H9 (cell line): Measurements from ENCODE around the gene ELF2. TPM values are rescaled to one million over a fixed set of nuclear protein-coding genes. Genes with fewer than 3 reads are reported as not detected.

Experiments used
- DNase-seq: peaks from one replicate; pipeline ENCODE4 v3.0.0-alpha.2; 2017
- H2AFZ ChIP-seq: one replicate; pipeline ENCODE4 v1.6.1; 2013; ENCODE audit warnings: mild to moderate bottlenecking, low read length, control low read depth, moderate library complexity
- H2AK5ac ChIP-seq: 2 replicates; pipeline ENCODE4 v1.6.1; 2013; ENCODE audit warnings: low read length, control low read depth, mixed read lengths; ENCODE audit not compliant: insufficient read length
- H2BK120ac ChIP-seq: one replicate; pipeline ENCODE4 v1.6.1; 2013; ENCODE audit warnings: low read depth, mild to moderate bottlenecking, low read length, control low read depth, inconsistent platforms; ENCODE audit not compliant: poor library complexity, severe bottlenecking
- H2BK12ac ChIP-seq: 2 replicates; pipeline ENCODE4 v1.6.1; 2013; ENCODE audit warnings: low read length, control low read depth, mixed read lengths, low read depth; ENCODE audit not compliant: insufficient read length
- H2BK15ac ChIP-seq: 2 replicates; pipeline ENCODE4 v1.6.1; 2013; ENCODE audit warnings: low read depth, low read length, control low read depth
- H2BK20ac ChIP-seq: one replicate; pipeline ENCODE4 v1.6.1; 2013; ENCODE audit warnings: low read depth, mild to moderate bottlenecking, low read length, control low read depth, inconsistent platforms; ENCODE audit not compliant: poor library complexity, severe bottlenecking
- H2BK5ac ChIP-seq: 2 replicates; pipeline ENCODE4 v1.6.1; 2013; ENCODE audit warnings: low read length, control low read depth, mixed read lengths; ENCODE audit not compliant: insufficient read length
- H3K14ac ChIP-seq: 2 replicates; pipeline ENCODE4 v1.6.1; 2013; ENCODE audit warnings: low read length, control low read depth; ENCODE audit not compliant: insufficient read depth
- H3K18ac ChIP-seq: 2 replicates; pipeline ENCODE4 v1.6.1; 2013; ENCODE audit warnings: low read depth, mild to moderate bottlenecking, mixed read lengths, low read length, control low read depth; ENCODE audit not compliant: insufficient read length
- H3K23ac ChIP-seq: 2 replicates; pipeline ENCODE4 v1.6.1; 2013; ENCODE audit warnings: low read length, control low read depth, mixed read lengths, low read depth; ENCODE audit not compliant: insufficient read length
- H3K23me2 ChIP-seq: 2 replicates; pipeline ENCODE4 v1.6.1; 2013; ENCODE audit warnings: low read depth, mild to moderate bottlenecking, mixed read lengths, low read length, control low read depth; ENCODE audit not compliant: insufficient read length, poor library complexity, severe bottlenecking
- H3K27ac ChIP-seq: 2 replicates; pipeline ENCODE4 v1.5.1; 2013; ENCODE audit warnings: low read length, control low read depth, mixed read lengths, low read depth; ENCODE audit not compliant: insufficient read length
- H3K27me3 ChIP-seq: 2 replicates; pipeline ENCODE4 v1.6.1; 2013; ENCODE audit warnings: low read length, control low read depth, inconsistent platforms; ENCODE audit not compliant: insufficient read depth
- H3K4ac ChIP-seq: 2 replicates; pipeline ENCODE4 v1.6.1; 2013; ENCODE audit warnings: low read depth, mild to moderate bottlenecking, control low read depth, inconsistent platforms, low read length, moderate library complexity
- H3K4me1 ChIP-seq: 2 replicates; pipeline ENCODE4 v1.6.1; 2013; ENCODE audit warnings: low read length, control low read depth, inconsistent platforms; ENCODE audit not compliant: insufficient read depth
- H3K4me2 ChIP-seq: 2 replicates; pipeline ENCODE4 v1.6.1; 2013; ENCODE audit warnings: low read length, control low read depth, mixed read lengths; ENCODE audit not compliant: insufficient read length, insufficient read depth
- H3K56ac ChIP-seq: 2 replicates; pipeline ENCODE4 v1.6.1; 2013; ENCODE audit warnings: low read depth, mild to moderate bottlenecking, mixed read lengths, low read length, control low read depth; ENCODE audit not compliant: insufficient read length
- H3K79me1 ChIP-seq: 2 replicates; pipeline ENCODE4 v1.6.1; 2013; ENCODE audit warnings: low read depth, mild to moderate bottlenecking, moderate library complexity, low read length, control low read depth, inconsistent platforms; ENCODE audit not compliant: insufficient read depth, poor library complexity, severe bottlenecking
- H3K79me2 ChIP-seq: 2 replicates; pipeline ENCODE4 v1.6.1; 2013; ENCODE audit warnings: low read length, control low read depth, inconsistent platforms; ENCODE audit not compliant: insufficient read depth
- H3K9ac ChIP-seq: 2 replicates; pipeline ENCODE4 v1.6.1; 2013; ENCODE audit warnings: low read length, control low read depth, mixed read lengths; ENCODE audit not compliant: insufficient read length; ENCODE audit errors: extremely low read depth
- H3K9me3 ChIP-seq: one replicate; pipeline ENCODE4 v1.6.1; 2013; ENCODE audit warnings: low read depth, low read length, inconsistent platforms; ENCODE audit not compliant: control insufficient read depth
- H3T11ph ChIP-seq: one replicate; pipeline ENCODE4 v1.6.1; 2013; ENCODE audit warnings: mild to moderate bottlenecking, low read length, control low read depth, inconsistent platforms
- H4K20me1 ChIP-seq: one replicate; pipeline ENCODE4 v1.6.1; 2013; ENCODE audit not compliant: control insufficient read depth, insufficient read length, insufficient read depth
- H4K5ac ChIP-seq: 2 replicates; pipeline ENCODE4 v1.6.1; 2013; ENCODE audit warnings: low read depth, mild to moderate bottlenecking, mixed read lengths, low read length, control low read depth; ENCODE audit not compliant: insufficient read length
- H4K8ac ChIP-seq: replicated peaks from 2 replicates; pipeline ENCODE4 v1.6.1; 2013; ENCODE audit warnings: low read length, control low read depth, mixed read lengths, low read depth; ENCODE audit not compliant: insufficient read length
- H4K91ac ChIP-seq: 2 replicates; pipeline ENCODE4 v1.6.1; 2013; ENCODE audit warnings: low read depth, mild to moderate bottlenecking, moderate library complexity, mixed read lengths, low read length, control low read depth; ENCODE audit not compliant: insufficient read length
- H3K27ac Mint-ChIP-seq, 3 experiments: 2 replicates in 2 of 3; 3 replicates in 1 of 3; pipeline ENCODE4 v1.8.0; 2020 to 2021; ENCODE audit warnings: mixed read lengths in 3 of 3, mild to moderate bottlenecking in 1 of 3, moderate library complexity in 1 of 3
- H3K27me3 Mint-ChIP-seq: 2 replicates; pipeline ENCODE4 v1.8.0; 2021; ENCODE audit warnings: low read depth, mild to moderate bottlenecking, moderate library complexity, mixed read lengths
- H3K36me3 Mint-ChIP-seq, 3 experiments: 2 replicates in 2 of 3; 3 replicates in 1 of 3; pipeline ENCODE4 v1.8.0; 2020 to 2021; ENCODE audit warnings: low read depth in 3 of 3, mixed read lengths in 3 of 3; ENCODE audit not compliant: insufficient read depth in 1 of 3
- H3K4me1 Mint-ChIP-seq, 2 experiments: 2 replicates each; pipeline ENCODE4 v1.8.0; 2020; ENCODE audit warnings: mixed read lengths in 2 of 2
- H3K4me3 Mint-ChIP-seq, 2 experiments: 2 replicates in 1 of 2; 3 replicates in 1 of 2; pipeline ENCODE4 v1.8.0; 2020 to 2021; ENCODE audit warnings: mild to moderate bottlenecking in 2 of 2, mixed read lengths in 2 of 2, moderate library complexity in 1 of 2
- H3K9me3 Mint-ChIP-seq, 2 experiments: 2 replicates in 1 of 2; 3 replicates in 1 of 2; pipeline ENCODE4 v1.8.0; 2020; ENCODE audit warnings: mild to moderate bottlenecking in 2 of 2, mixed read lengths in 2 of 2, moderate library complexity in 1 of 2
- WGBS: extraction: QIAGEN DNeasy Blood & Tissue Kit; methylation state at CpG from one replicate; pipeline ENCODE4 v1.1.7; 2013; ENCODE audit warnings: missing lambda C conversion rate, low lambda C conversion rate, mixed read lengths; ENCODE audit not compliant: insufficient read length; ENCODE audit errors: extremely low coverage; 5-methylcytosine and 5-hydroxymethylcytosine counted together
- total RNA-seq: library from RNA; stranded (reverse); gene quantifications from 2 replicates; pipeline ENCODE4 v1.2.1, GENCODE V29; 2021
- TF ChIP-seq, protein P1 (sequence below): fragments of 200-600 bp; sonication (generic); conservative IDR thresholded peaks from 3 replicates; pipeline ENCODE4 v1.8.0; 2021; ENCODE audit warnings: antibody characterized with exemption, mild to moderate bottlenecking

Gene ELF2
- total RNA-seq, 1 experiment from 2014 or later, result 49.6 TPM

DNA sequence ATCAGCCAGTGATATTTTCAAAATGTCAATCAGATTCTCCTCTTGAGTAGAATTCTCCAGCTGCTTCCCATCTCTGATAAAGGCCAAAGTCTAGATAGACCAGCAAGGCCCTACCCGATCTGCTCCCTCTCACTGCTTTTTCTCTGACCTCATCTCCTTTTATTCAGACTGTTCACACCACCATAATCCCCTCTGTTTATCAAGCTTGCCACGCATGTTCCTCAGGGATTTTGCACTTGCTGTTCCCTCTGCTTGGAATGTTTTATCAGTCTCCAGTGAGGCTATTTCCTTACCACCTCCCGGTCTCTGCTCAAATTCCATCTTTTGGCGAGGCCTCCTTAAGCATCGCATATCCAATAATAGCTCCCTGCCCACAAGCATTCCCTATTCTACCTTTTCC lies 141.4 kb downstream of the ELF2 start:
- Mint-ChIP-seq H3K9me3 (no peaks in the 10 kb centered on the region), H3K27ac (peak overlapping the region in 1 of 3 experiments; percentile 17; a peak in 3 of 7 replicates), H3K4me1 (peaks cover 17 to 19% of the 10 kb centered on the region in 2 experiments), H3K36me3 (peaks cover 11 to 35% (median 25%) of the 10 kb centered on the region in 3 experiments; a peak in 6 of 7 replicates), H3K4me3 (no peak overlapping the region), H3K27me3 (no peaks in the 10 kb centered on the region)
- Histone ChIP-seq H3K79me1 (peaks cover 8% of the 10 kb centered on the region), H4K91ac (no peak overlapping the region), H2BK12ac (no peak overlapping the region), H3K23ac (no peak overlapping the region), H2BK5ac (no peak overlapping the region), H2BK20ac (no peak overlapping the region), H2BK15ac (no peak overlapping the region), H3K4me2 (no peak overlapping the region), H3K4me1 (no peaks in the 10 kb centered on the region), H4K8ac (no peak overlapping the region), H3K23me2 (no peaks in the 10 kb centered on the region), H3K79me2 (peaks cover 71% of the 10 kb centered on the region; the same call in 1 of the 2 replicates), H2AK5ac (no peak overlapping the region), H3K18ac (no peak overlapping the region), H3K9ac (no peak overlapping the region), H2BK120ac (no peak overlapping the region), H3K14ac (no peak overlapping the region), H3K4ac (no peak overlapping the region), H3K9me3 (no peaks in the 10 kb centered on the region), H3T11ph (no peak overlapping the region), H4K20me1 (no peaks in the 10 kb centered on the region), H3K27me3 (no peaks in the 10 kb centered on the region), H2AFZ (no peak overlapping the region), H3K27ac (no peak overlapping the region), H4K5ac (no peak overlapping the region), H3K56ac (no peak overlapping the region)
- TF ChIP-seq, protein P1, sequence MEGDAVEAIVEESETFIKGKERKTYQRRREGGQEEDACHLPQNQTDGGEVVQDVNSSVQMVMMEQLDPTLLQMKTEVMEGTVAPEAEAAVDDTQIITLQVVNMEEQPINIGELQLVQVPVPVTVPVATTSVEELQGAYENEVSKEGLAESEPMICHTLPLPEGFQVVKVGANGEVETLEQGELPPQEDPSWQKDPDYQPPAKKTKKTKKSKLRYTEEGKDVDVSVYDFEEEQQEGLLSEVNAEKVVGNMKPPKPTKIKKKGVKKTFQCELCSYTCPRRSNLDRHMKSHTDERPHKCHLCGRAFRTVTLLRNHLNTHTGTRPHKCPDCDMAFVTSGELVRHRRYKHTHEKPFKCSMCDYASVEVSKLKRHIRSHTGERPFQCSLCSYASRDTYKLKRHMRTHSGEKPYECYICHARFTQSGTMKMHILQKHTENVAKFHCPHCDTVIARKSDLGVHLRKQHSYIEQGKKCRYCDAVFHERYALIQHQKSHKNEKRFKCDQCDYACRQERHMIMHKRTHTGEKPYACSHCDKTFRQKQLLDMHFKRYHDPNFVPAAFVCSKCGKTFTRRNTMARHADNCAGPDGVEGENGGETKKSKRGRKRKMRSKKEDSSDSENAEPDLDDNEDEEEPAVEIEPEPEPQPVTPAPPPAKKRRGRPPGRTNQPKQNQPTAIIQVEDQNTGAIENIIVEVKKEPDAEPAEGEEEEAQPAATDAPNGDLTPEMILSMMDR, result no peak
- DNase-seq, result no peak
- WGBS, result no CpG with 5 or more reads among the region's 5 CpGs
